COLO668 (cell line): ENCODE measurements around the gene NLRP1.
A peak's percentile ranks its signal among the peaks of the same experiment; 100 is the strongest.

Experiments used
- DNase-seq: peaks from one replicate; lab custom pipeline; 2025; ENCODE audit not compliant: unreplicated experiment; lab: John Stamatoyannopoulos, UW

NLRP1 gene

DNA sequence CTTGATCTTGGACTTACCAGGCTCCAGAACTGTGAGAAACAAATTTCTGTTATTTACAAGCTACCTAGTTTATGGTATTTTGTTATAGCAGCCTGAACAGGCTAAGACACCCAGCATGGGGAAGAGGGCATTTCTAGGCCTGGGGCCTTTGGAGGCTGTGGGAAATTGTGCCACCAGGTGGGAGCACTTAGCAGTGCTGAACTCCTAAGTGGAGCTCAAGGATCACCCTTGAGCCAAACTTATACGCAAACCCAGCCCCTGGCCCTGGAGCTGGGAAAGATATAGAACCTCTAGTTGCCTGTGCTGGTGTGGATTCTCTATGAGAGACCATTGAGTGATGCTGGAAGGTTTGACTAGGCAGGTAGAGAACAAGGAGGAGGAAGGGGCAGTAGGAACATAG is 61.8 kb downstream of the NLRP1 start:
- DNase-seq, result no peak

DNA sequence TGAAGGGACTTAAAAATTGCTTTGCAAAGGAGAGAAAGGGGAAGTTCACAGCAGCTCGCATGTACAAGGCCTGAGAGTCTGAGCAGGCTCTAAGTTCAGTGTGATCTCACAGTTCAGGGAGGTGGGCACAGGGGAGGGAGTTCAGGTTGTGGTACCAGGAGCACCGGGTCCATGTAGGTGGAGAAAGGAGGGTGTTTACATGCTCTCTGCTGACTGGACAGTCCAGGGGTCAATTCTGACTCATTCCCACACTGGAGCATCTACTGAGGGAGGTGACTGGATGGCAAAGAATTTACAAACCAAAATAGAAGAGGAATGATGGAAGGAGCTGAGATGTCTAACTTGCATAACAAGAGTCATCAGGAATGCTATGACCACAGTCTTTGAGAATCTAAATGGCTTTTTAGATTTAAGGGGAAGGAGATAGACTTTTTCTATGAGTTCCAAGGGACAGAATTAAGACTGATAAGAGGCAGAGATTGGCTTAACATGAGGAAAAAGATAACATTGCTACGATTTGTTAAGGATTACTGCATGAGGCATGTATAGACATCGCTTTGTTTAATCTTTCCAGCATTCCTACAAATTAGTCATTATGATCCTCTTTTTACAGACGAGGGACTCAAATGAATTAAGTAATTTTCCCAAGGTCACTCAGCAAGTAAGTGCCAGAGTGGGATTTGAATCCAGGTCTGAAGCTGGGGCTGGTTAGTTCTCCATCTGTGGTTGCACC is 68.1 kb downstream of the NLRP1 start:
- no peak for DNase-seq

DNA sequence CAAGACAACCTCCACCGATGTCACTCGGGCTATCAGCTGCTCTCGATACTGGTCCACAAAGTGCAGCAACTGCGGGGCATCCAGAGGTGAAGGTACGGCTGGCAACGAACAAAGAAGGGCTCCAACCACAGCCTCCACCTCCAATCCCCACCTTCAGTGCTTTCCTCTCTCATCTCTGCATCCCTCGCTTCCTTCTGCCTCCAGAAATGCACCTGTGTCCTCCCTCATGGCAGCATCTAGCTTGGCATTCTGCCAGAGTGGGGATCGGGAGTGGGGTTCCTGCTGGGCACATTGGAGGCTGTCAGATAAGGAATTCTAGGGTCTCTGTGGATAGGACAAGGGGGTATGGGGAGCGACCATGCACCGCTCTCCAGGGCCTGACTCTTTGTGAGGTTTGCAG is 69.3 kb downstream of the NLRP1 start:
- DNase-seq, result no peak

DNA sequence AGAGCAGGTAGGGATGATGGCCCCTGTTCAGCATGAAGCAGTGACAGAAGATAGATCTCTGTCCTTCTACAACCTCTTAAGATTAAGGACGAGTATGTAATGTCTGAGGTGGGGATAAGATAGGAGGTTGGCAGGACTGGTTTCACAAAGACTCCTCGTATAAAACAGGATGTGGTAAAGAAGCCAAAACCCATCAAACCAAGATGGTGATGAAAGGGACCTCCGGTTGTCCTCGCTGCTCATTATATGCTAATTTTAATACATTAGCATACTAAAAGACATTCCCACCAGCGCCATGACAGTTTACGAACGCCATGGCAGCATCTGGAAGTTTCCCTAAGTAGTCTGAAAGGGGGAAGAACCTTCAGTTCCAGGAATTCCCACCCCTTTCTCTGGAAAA is 70.7 kb downstream of the NLRP1 start:
- no peak for DNase-seq

DNA sequence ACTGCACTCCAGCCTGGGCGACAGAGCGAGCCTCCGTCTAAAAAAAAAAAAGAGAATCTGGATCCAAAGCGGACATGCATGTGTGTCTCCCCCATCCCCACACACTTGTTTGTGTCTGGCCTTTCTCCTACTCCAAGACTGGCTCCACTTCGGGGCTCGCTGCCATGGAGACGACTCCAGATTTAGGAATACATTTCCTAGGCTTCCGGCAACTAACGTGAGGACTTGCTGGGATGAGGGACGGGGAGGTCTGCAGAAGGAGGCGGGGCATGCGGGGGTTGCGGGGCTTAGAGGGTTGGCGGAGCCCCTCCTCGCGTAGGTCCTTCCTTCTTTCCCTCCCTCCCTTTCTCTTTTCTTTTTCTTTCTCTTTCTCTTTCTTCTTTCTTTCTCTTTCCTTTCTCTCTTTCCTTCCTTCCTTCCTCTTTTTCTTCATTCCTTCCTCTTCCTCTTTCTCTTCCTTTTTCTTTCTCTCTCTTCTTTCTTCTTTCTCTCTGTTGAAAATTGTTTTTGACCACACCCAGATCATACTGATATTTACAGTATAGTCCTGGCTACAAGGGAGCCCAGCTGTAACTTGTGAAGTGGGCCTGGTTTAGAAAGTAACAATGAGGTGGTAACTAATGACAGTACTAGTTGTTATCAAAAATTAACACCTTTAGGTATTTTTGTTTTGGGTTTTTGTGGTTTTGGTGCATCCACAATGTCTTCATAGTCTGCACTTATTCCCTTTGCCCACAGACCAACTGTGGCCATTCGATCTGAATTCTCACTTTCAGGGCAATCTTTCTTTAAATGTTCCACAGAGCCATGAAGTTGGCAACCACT is 72.7 kb downstream of the NLRP1 start:
- no peak for DNase-seq

DNA sequence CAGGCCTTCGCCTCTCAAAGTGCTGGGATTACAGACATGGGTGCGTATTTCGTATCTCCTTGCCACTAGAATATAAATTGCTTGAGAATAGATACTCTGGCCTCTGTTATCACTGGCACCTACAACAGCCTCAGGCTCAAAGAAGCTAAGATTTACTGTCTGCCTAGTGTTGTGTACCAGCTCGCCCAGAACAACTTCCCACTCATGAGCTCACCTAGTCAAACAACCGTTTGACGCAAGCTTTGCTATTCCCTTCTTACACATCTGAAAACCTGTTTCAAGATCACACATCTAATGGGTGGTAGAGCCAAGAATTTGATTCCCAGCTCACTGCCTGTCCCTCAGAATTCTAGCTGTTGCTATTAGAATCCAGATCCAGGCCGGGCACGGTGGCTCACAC is 73.5 kb downstream of the NLRP1 start:
- no peak for DNase-seq

DNA sequence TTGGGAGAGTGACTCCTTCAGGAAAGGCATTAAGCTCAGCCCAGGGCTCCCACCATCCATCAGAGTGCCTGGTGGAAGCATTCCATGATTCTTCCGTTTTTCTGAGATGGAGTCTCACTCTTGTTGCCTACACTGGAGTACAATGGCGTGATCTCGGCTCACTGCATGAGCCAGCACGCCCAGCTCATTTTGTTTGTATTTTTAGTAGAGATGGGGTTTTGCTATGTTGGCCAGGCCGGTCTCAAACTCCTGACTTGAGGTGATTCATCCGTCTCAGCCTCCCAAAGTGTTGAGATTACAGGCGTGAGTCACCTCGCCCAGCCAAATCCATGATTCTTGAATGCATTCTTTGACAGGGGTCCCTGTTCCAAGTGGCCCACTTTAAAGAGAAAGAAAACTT is 74.8 kb downstream of the NLRP1 start:
- DNase-seq, result no peak

DNA sequence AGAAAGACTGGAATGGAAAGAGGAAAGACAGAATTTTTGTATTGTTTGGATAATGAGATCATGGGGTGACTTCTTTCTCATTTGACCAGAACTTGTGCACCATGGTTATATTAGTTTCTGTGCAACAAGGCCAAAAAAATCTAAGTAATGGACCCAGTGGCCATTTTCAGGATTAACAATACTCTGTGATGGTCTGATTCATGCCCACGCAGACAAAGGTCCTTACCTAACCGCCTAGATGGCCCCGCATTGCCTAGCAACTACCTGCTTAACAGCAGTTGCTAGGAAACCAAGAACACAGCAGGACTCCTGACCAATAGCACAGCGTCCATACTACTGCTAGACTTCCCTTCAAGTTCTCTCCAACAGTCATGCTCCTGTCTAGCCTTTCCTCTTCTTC is 75.5 kb downstream of the NLRP1 start:
- DNase-seq, result peak; percentile 24

DNA sequence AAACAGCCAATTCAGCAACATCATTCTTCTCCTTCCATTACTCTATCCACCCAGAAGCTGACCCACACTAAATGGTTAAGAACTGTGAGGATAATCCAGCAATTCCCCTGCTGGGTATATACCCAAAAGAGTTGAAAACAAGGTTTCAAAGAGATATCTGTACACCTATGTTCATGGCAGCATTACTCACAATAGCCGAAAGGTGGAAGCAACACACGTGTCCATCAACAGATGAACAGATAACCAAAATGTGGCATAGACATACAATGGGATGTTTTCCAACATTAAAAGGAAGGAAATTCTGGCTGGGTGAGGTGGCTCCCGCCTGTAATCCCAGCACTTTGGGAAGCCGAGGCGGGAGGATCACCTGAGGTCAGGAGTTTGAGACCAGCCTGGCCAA is 78.0 kb downstream of the NLRP1 start:
- DNase-seq, result no peak

DNA sequence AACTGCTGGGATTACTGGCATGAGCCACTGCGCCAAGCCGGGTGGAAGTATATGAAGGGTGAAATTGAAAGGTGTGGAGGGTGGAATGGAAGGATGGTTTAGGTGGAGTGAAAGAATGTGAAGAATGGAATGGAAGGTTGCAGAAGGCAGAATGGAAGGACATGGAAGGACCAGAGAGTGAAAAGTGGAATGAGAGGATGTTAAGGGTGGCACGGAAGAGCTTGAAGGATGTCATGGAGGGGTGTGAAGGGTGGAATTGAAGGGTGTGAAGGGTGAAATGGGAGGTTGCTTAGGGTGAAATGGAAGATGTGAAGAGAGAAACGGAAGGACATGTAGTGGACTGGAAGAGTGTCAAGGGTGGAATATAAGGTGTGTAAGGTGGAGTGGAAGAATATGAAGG is 81.8 kb downstream of the NLRP1 start:
- no peak for DNase-seq

DNA sequence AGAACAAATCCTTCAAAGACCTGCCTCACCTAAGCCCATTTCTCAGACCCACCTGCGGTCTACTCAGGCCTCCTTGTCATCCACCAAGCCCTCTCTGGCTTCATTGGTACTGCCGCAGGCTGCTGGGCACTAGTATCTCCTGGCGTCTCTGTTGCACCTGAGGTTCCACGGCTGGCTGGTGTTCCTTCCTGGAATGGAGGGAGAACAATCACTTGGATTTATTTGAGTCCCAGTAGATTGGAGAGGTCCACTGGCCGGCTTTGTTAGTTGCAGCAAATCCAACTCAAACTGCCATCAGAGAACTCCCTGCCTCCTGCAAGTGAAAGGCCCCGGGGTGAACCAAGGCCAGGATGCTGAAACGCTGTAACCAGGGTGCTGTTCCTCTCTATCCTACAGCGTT is 82.6 kb downstream of the NLRP1 start:
- DNase-seq, result no peak

DNA sequence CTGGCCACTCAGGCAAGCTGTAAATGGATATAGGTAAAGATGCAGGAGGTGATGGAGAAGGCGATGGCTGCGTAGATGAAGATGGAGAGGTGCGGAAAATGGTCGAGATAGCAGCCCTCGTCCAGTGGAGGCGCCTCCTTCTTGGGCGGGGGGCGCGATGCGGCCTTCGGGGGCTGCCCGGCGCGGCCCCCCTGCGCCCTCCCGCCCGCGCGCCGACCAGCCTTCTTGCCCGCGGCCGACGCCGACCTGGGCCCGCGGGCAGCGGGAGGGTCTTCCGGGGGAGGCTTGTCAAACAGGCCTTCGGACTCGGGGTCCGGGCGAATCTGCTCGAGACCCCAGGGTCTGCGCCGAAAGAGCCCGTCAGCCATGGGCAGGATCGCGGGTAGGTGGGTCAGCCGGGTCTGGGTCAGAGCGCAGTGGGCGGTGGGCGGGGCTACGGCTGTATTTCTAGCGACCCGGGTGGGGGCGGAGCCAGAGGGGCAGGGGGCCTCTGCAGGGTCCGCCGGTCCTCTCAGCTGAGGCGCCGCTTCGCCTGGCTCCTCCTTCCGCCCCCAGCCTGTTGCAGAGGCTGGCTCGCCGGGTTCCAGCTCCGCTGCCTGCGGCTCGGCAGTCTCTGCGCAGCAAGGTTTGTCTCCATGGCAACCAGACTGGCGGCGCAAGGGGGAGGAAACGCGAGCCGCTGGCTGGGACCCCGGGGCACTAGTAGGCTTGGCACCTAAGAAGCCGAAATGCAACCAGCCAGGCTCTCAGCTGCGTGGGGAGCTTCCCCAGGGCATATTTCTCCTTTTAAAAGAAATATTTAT is 83.5 kb downstream of the NLRP1 start:
- DNase-seq, result no peak

DNA sequence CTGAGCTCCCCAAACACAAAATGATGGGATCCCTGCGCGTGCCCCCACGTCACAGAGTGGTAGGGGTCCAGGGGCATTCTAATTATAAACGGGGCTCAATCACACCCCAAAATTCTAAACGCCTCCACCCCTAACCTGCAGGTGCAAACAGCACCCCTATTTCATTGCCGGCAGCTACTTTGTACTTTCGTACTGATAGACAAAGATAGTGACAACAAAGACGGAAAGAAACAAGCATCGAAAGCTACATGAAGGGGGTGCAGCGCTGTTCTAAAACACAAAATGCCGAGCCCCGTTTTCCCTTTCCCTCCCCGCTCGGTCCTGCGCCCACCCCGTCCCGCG is 84.1 kb downstream of the NLRP1 start:
- DNase-seq, result no peak

DNA sequence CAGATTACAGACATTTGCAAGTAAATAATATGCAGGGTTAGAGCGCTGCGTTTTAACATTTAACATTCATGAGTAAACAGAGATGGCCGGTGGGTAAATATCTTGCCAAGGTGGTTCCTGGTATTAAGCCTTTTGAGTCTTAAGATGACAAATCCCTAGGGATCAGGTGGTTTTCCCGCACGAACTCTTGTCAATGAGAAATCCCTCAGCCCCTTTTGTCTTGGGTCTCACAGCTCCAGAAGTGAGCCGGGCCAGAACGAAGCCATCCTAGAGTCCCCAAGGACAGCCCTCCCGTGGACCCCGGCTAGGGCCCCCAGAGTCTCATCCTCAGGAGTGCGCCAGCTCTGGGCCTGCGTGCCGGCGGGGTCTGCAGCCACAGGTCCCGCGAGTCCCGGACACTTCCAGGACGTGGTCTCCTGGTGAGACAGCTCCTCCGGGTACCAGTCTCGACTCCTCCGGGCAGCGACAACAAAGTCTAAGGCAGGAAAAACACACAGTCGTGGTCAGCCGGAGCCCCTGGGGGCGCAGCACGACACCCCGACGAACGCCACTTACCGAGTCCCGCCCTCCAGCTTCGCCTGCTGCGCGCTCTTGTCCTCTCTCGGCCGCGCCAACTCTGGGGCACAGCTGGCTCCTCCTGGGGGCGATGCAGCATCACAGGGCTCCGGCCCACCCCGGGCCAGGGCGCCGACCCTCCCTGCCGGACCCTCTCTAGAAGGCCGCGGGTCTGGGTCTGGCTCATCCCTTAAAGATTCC is 84.7 kb downstream of the NLRP1 start:
- no peak for DNase-seq

DNA sequence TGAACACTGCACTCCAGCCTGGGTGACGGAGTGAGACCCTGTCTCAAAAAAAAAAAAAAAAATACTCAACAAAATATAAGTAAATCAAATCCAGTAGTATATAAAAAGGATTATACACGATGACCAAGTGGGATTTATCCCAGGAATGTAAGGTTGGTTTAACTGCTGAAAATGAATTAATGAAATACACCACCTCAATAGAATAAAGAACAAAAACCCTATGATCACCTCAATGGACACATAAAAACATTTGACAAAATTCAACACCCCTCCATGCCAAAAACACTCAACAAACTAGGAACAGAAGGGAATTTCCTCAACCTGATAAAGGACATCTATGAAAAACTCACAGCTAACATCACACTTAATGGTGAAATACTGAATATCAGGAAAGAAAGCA is 91.3 kb downstream of the NLRP1 start:
- DNase-seq, result no peak

DNA sequence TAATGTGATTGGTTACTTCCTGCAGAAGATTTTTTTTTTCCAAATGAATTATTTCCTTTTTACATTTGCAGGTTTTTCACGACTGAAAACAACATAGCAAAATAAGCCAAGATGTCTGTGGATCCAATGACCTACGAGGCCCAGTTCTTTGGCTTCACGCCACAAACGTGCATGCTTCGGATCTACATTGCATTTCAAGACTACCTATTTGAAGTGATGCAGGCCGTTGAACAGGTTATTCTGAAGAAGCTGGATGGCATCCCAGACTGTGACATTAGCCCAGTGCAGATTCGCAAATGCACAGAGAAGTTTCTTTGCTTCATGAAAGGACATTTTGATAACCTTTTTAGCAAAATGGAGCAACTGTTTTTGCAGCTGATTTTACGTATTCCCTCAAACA is 95.6 kb downstream of the NLRP1 start:
- no peak for DNase-seq

DNA sequence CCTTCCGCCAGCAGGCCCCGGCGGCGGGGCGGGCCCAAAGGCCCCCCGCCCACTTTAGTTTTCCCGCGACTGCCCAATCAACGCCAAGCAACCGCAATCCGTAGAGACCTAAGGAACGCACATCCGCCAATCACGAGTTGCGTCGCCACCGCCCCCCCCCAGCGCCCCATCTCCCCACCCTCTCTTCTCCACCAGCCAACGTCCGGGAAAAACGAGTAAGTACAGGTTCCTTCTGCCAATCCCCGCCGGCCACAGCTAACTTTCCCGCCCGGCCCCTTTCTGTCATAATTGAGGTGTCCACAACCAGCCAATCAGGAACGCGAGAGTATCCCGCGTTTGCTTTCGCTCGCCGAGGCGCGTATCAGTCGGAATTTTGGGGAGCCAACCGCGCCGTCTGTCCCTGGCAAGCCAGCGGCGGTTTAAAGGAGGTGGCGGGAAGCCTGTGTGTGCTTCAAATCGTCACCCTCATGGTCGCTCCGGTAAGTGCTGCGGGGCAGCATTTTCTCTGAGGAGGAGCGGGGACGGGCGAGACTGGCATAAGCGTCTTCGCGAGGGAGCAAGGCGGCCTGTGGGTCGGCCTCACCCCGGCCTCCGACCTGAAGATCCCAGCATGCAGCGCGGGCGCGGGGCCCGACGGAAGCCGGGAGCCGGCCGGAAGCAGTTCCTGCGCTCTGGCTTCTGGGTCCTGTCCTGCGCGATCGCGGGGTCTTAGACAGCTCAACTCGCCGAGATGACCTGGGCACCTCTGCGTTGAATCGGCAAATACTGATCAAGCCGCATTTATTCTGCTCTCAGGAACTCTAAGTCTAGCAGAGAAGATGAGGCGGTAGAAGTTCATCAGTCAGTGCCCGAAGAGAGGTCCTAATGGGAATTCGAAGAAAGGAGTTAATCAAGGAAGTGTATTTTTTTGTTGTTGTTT is 97.8 kb downstream of the NLRP1 start, which contains the start of gene MIS12:
TSS of gene MIS12 (plus strand) at position 361 of the 919 bp plus-strand sequence. CDS start 2,297 bp downstream, outside the sequence.
- DNase-seq, result peak; percentile 92

DNA sequence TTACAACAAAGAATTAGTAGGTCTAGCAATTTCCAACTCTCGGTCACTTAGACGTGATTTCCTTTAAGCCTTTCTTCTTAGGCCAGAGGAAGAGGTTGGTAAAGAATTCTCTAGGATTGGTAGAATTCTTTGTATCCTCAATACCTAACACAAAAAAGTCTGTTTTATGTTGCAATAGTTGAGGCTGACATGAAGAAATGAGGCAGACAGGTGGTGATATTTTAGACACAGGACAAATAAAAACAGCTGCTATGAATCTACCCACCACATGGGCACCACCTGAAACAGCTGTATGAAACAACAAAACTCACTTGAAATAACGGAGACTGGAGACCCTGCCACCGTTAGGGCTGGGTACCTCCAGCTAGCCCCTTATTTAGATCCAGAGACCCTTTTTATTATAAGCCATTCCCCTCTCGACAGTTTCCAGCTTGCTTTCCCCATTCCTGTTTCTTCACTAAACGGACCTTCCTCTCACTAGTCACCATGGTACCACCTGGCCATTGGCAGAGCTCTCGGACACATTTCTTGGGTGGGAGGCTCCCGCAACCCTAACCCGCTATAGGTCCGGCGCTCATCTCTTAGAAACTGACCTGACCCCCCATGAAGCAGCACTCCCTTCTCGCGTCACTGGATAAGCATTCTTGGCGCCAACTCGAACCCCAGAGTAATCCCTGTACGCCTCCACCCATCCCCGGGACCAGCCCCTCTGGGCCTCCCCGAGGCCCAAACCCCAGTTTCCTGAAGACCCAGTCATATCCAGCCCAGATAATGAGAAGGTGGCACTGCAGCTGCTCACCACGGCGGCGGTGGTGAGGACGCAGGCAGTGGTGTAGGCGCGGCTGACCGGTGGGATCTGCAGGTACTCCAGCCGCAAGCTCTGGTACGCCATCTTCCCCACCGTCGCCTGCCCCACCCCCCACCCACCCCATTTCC is 98.8 kb downstream of the NLRP1 start, which contains the start of gene DERL2:
TSS of gene DERL2 (minus strand) at position 909 of the 936 bp plus-strand sequence. CDS start at position 892, 17 bp downstream.
- no peak for DNase-seq

DNA sequence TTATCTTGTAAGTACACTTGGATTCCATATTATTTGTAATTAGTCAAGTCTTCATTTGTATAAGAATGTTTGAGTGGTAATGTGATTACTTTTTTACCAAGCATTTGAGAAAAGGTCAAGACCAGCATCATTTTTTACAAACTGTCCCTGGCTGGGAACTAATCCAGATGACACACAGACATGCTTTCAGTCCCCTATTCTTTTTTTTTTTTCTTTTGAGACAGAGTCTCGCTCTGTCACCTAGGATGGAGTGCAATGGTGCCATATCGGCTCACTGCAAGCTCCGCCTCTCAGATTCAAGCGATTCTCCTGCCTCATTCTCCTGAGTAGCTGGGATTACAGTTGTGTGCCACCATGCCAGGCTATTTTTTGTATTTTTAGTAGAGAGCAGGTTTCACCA is 102.9 kb downstream of the NLRP1 start:
- no peak for DNase-seq
